ENCODE results near the gene SH3PXD2A. TPM values are rescaled to one million over a fixed set of nuclear protein-coding genes. Genes with fewer than 3 reads are reported as not detected.

SH3PXD2A gene
- total RNA-seq, 1 donor from 2014 or later = 17.3 TPM

GRCh38 chr10:103838862-103839518 is 16.4 kb downstream of the SH3PXD2A start:
- Histone ChIP-seq H3K27ac (ENCODE audit: low read depth, low read length) (no peak overlapping the region), H3K9ac (ENCODE audit: low read length) (no peak overlapping the region), H3K79me2 (ENCODE audit: insufficient read depth, low read length) (peaks cover 36% of the 10 kb centered on the region), H3K36me3 (ENCODE audit: insufficient read depth, low read length) (no peaks in the 10 kb centered on the region), H3K4me1 (ENCODE audit: insufficient read depth, low read length) (peaks cover 5% of the 10 kb centered on the region), H3K9me3 (ENCODE audit: insufficient read depth, low read depth, low read length) (no peaks in the 10 kb centered on the region), H3K4me3 (ENCODE audit: insufficient read depth, low read depth, low read length) (no peak overlapping the region), H2AFZ (ENCODE audit: low read depth, low read length) (no peak overlapping the region), H3K27me3 (ENCODE audit: insufficient read depth, low read length) (no peaks in the 10 kb centered on the region), H3K4me2 (ENCODE audit: low read length) (no peak overlapping the region), H4K20me1 (ENCODE audit: insufficient read depth, low read length) (peaks cover 41% of the 10 kb centered on the region)
- Mint-ChIP-seq H3K4me3 (ENCODE audit: unreplicated experiment) (no peak overlapping the region), H3K27ac (ENCODE audit: unreplicated experiment) (no peak overlapping the region), H3K9me3 (ENCODE audit: unreplicated experiment) (no peaks in the 10 kb centered on the region), H3K4me1 (ENCODE audit: low read depth, unreplicated experiment) (peaks cover 8% of the 10 kb centered on the region), H3K27me3 (ENCODE audit: low read depth, unreplicated experiment) (no peaks in the 10 kb centered on the region), H3K36me3 (ENCODE audit: low read depth, unreplicated experiment) (peaks cover 2% of the 10 kb centered on the region)
- FAIRE-seq (no peak), DNase-seq (ENCODE audit: low read depth) (no peak)
- TF ChIP-seq, protein P1, sequence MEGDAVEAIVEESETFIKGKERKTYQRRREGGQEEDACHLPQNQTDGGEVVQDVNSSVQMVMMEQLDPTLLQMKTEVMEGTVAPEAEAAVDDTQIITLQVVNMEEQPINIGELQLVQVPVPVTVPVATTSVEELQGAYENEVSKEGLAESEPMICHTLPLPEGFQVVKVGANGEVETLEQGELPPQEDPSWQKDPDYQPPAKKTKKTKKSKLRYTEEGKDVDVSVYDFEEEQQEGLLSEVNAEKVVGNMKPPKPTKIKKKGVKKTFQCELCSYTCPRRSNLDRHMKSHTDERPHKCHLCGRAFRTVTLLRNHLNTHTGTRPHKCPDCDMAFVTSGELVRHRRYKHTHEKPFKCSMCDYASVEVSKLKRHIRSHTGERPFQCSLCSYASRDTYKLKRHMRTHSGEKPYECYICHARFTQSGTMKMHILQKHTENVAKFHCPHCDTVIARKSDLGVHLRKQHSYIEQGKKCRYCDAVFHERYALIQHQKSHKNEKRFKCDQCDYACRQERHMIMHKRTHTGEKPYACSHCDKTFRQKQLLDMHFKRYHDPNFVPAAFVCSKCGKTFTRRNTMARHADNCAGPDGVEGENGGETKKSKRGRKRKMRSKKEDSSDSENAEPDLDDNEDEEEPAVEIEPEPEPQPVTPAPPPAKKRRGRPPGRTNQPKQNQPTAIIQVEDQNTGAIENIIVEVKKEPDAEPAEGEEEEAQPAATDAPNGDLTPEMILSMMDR (IDR thresholded peaks at IDR 0.05; ENCODE audit: insufficient read depth, low read depth, low read length) = no peak
- TF ChIP-seq EZH2 (IDR thresholded peaks at IDR 0.05; ENCODE audit: insufficient read depth, low read length) = no peak

DNA sequence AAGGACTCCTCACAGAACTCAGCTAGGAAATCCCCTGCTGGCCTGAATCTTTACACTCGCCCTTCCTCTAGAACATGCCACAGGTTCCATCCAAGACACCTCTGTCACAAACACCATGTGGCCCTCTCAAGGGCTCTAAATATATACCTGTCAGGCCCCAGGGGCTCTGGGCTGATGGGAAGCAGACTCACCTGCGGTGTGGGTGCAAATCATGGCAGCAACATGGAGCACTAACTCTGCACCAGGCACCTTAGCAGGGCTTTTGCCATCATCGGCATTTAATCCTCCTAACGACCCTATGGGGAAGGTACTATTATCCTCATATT is 17.3 kb downstream of the SH3PXD2A start:
- Mint-ChIP-seq H3K4me3 (ENCODE audit: unreplicated experiment) (no peak overlapping the region), H3K36me3 (ENCODE audit: low read depth, unreplicated experiment) (peaks cover 2% of the 10 kb centered on the region), H3K4me1 (ENCODE audit: low read depth, unreplicated experiment) (peaks cover 13% of the 10 kb centered on the region), H3K27me3 (ENCODE audit: low read depth, unreplicated experiment) (no peaks in the 10 kb centered on the region), H3K9me3 (ENCODE audit: unreplicated experiment) (no peaks in the 10 kb centered on the region), H3K27ac (ENCODE audit: unreplicated experiment) (no peak overlapping the region)
- no peaks in the 10 kb centered on the region for H3K36me3 ChIP-seq (ENCODE audit: insufficient read depth, low read length)
- peaks cover 42% of the 10 kb centered on the region for H4K20me1 ChIP-seq (ENCODE audit: insufficient read depth, low read length)
- no peaks in the 10 kb centered on the region for H3K4me1 ChIP-seq (ENCODE audit: insufficient read depth, low read length)
- DNase-seq (ENCODE audit: low read depth) = no peak
- no peak overlapping the region for H3K9ac ChIP-seq (ENCODE audit: low read length)
- no peak overlapping the region for H3K4me3 ChIP-seq (ENCODE audit: insufficient read depth, low read depth, low read length)
- H3K27ac ChIP-seq (ENCODE audit: low read depth, low read length) = no peak overlapping the region
- peaks cover 35% of the 10 kb centered on the region for H3K79me2 ChIP-seq (ENCODE audit: insufficient read depth, low read length)
- H3K4me2 ChIP-seq (ENCODE audit: low read length) = no peak overlapping the region
- H3K9me3 ChIP-seq (ENCODE audit: insufficient read depth, low read depth, low read length) = no peaks in the 10 kb centered on the region
- no peak overlapping the region for H2AFZ ChIP-seq (ENCODE audit: low read depth, low read length)
- no peaks in the 10 kb centered on the region for H3K27me3 ChIP-seq (ENCODE audit: insufficient read depth, low read length)
- TF ChIP-seq, protein P1 (IDR thresholded peaks at IDR 0.05; ENCODE audit: insufficient read depth, low read depth, low read length) = no peak
- TF ChIP-seq EZH2 (IDR thresholded peaks at IDR 0.05; ENCODE audit: insufficient read depth, low read length) = no peak
- FAIRE-seq = no peak

DNA sequence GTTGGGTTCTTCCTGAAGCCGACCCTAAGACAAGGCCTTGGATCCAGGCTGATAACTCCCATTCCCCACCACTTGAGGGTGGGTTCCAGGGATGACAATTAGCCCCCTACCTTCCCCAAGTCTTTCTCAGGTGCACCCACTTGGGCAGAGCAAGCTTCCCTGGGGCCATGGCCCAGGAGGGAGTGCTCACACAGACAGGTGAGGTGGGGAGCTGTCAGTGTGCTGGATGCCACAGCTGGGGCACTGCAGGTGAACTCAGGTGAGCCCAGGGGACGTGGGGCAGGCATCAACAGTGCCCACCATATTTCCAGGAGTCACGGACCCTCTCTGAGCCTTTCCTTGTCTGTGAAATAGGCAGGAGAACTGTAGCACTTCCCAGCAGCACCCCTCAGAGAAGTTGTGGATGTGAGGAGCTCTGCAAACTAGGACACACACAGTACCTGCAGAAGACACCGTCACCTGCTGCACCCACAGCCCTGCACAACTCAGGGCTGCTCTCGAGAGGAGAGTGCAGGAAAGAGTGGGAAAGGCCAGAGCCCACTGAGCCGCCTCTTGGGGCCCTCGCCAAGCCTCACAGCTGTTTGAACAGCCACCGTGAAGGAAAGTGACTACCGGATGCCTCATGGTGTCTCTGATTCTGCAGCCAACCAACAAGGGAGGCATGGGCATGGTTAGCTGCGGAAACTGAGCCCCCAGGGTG is 17.9 kb downstream of the SH3PXD2A start:
- no peaks in the 10 kb centered on the region for H3K27me3 Mint-ChIP-seq (ENCODE audit: low read depth, unreplicated experiment)
- no peaks in the 10 kb centered on the region for H3K9me3 Mint-ChIP-seq (ENCODE audit: unreplicated experiment)
- FAIRE-seq (no peak), DNase-seq (ENCODE audit: low read depth) (no peak)
- H3K79me2 ChIP-seq (ENCODE audit: insufficient read depth, low read length) = peaks cover 32% of the 10 kb centered on the region
- H3K27ac Mint-ChIP-seq (ENCODE audit: unreplicated experiment) = no peak overlapping the region
- no peaks in the 10 kb centered on the region for H3K27me3 ChIP-seq (ENCODE audit: insufficient read depth, low read length)
- no peak overlapping the region for H3K4me3 Mint-ChIP-seq (ENCODE audit: unreplicated experiment)
- no peak overlapping the region for H3K4me2 ChIP-seq (ENCODE audit: low read length)
- TF ChIP-seq, protein P1 (IDR thresholded peaks at IDR 0.05; ENCODE audit: insufficient read depth, low read depth, low read length) = no peak
- no peaks in the 10 kb centered on the region for H3K36me3 ChIP-seq (ENCODE audit: insufficient read depth, low read length)
- no peak overlapping the region for H3K4me3 ChIP-seq (ENCODE audit: insufficient read depth, low read depth, low read length)
- H4K20me1 ChIP-seq (ENCODE audit: insufficient read depth, low read length) = peaks cover 42% of the 10 kb centered on the region
- H3K36me3 Mint-ChIP-seq (ENCODE audit: low read depth, unreplicated experiment) = peaks cover 2% of the 10 kb centered on the region
- no peaks in the 10 kb centered on the region for H3K9me3 ChIP-seq (ENCODE audit: insufficient read depth, low read depth, low read length)
- no peak overlapping the region for H2AFZ ChIP-seq (ENCODE audit: low read depth, low read length)
- no peak overlapping the region for H3K9ac ChIP-seq (ENCODE audit: low read length)
- H3K4me1 Mint-ChIP-seq (ENCODE audit: low read depth, unreplicated experiment) = peaks cover 13% of the 10 kb centered on the region
- H3K4me1 ChIP-seq (ENCODE audit: insufficient read depth, low read length) = no peaks in the 10 kb centered on the region
- H3K27ac ChIP-seq (ENCODE audit: low read depth, low read length) = no peak overlapping the region
